H1 (cell line): ENCODE data around the gene NAPA. TPM values are rescaled to one million over a fixed set of nuclear protein-coding genes. Genes with fewer than 3 reads are reported as not detected.

ENCODE experiments used
- CTCF ChIA-PET: fragments of 300-600 bp; sonication (Branson Sonifier 250); formaldehyde crosslinking; loops from one replicate; lab custom pipeline; 2021; ENCODE audit not compliant: partially characterized antibody; lab: Charles Lee
- POLR2A ChIA-PET: fragments of 300-600 bp; sonication (Branson Sonifier 250); formaldehyde crosslinking; loops from one replicate; lab custom pipeline; 2021; ENCODE audit warnings: inconsistent platforms; ENCODE audit not compliant: partially characterized antibody; lab: Charles Lee
- DNase-seq, 2 experiments: peaks; one replicate each; pipeline versions ENCODE4 v3.0.0 to v3.0.0-alpha.2; 2010 to 2022; ENCODE audit warnings: low spot score in 2 of 2, low read depth in 1 of 2, mixed read lengths in 1 of 2
- FAIRE-seq: peaks from 2 replicates; lab custom pipeline; 2011; peaks lifted over from hg19 to GRCh38; lab: Jason Lieb, UNC
- H2AFZ ChIP-seq: 2 replicates; pipeline ENCODE4 v1.8.1; 2012; ENCODE audit warnings: low read length, inconsistent platforms
- H2AK5ac ChIP-seq: 2 replicates; pipeline ENCODE4 v1.6.1; 2013; ENCODE audit warnings: low read depth, low read length
- H2BK120ac ChIP-seq: replicated peaks from 2 replicates; pipeline ENCODE3; 2013; ENCODE audit warnings: low read depth, low read length, inconsistent platforms
- H2BK12ac ChIP-seq: 2 replicates; pipeline ENCODE4 v1.6.1; 2013; ENCODE audit warnings: low read depth, low read length
- H2BK15ac ChIP-seq: 2 replicates; pipeline ENCODE4 v1.6.1; 2013; ENCODE audit warnings: low read length
- H2BK20ac ChIP-seq: 2 replicates; pipeline ENCODE4 v1.6.1; 2013; ENCODE audit warnings: low read length
- H2BK5ac ChIP-seq: 2 replicates; pipeline ENCODE4 v1.6.1; 2013; ENCODE audit warnings: low read depth, low read length
- H3K14ac ChIP-seq: 2 replicates; pipeline ENCODE4 v1.6.1; 2013; ENCODE audit warnings: inconsistent platforms; ENCODE audit not compliant: insufficient read length
- H3K18ac ChIP-seq: 2 replicates; pipeline ENCODE4 v1.6.1; 2013; ENCODE audit warnings: low read length; ENCODE audit errors: extremely low read depth
- H3K23ac ChIP-seq: 2 replicates; pipeline ENCODE4 v1.6.1; 2013; ENCODE audit warnings: inconsistent platforms; ENCODE audit not compliant: insufficient read length
- H3K23me2 ChIP-seq: 2 replicates; pipeline ENCODE4 v1.6.1; 2013; ENCODE audit warnings: low read depth, low read length
- H3K27ac ChIP-seq: 2 replicates; pipeline ENCODE4 v1.6.1; 2011; ENCODE audit warnings: low read depth, low read length, inconsistent platforms
- H3K27me3 ChIP-seq, 4 experiments: replicated peaks in 1 of 4; 1 replicate in 1 of 4; 2 replicates in 3 of 4; pipeline versions ENCODE4 v1.6.1 to v1.8.1; 2011 to 2013; ENCODE audit warnings: low read length in 3 of 4, mild to moderate bottlenecking in 3 of 4, inconsistent platforms in 2 of 4, mixed read lengths in 2 of 4, moderate library complexity in 1 of 4; ENCODE audit not compliant: control insufficient read depth in 3 of 4, insufficient read depth in 3 of 4; ENCODE audit errors: extremely low read depth in 1 of 4
- H3K36me3 ChIP-seq, 4 experiments: 2 replicates each; pipeline versions ENCODE4 v1.6.1 to v1.8.1; 2011 to 2013; ENCODE audit warnings: mild to moderate bottlenecking in 4 of 4, low read length in 3 of 4, moderate library complexity in 2 of 4, control low read depth in 1 of 4, inconsistent platforms in 1 of 4; ENCODE audit not compliant: insufficient read depth in 4 of 4, control insufficient read depth in 2 of 4
- H3K4ac ChIP-seq: replicated peaks from 2 replicates; pipeline ENCODE3; 2013; ENCODE audit warnings: low read length, low read depth, mixed read lengths, inconsistent platforms; ENCODE audit not compliant: insufficient read length
- H3K4me1 ChIP-seq, 4 experiments: replicated peaks in 1 of 4; 1 replicate in 1 of 4; 2 replicates in 3 of 4; pipeline versions ENCODE4 v1.6.1 to v1.8.1; 2011 to 2013; ENCODE audit warnings: low read length in 3 of 4, inconsistent platforms in 2 of 4, mixed read lengths in 1 of 4; ENCODE audit not compliant: insufficient read depth in 4 of 4, control insufficient read depth in 3 of 4
- H3K4me2 ChIP-seq, 2 experiments: 2 replicates each; pipeline versions ENCODE4 v1.6.1 to v1.8.1; 2011 to 2013; ENCODE audit warnings: low read depth in 2 of 2, low read length in 2 of 2, control low read depth in 1 of 2, inconsistent platforms in 1 of 2, mild to moderate bottlenecking in 1 of 2; ENCODE audit not compliant: insufficient read depth in 1 of 2
- H3K4me3 ChIP-seq, 4 experiments: fragments of 200-600, 300-600 bp in 1 of 4; sonication (generic), shearing (Covaris generic), sonication (Bioruptor Twin) in 1 of 4; 2 replicates each; pipeline versions ENCODE4 v1.5.1 to v1.8.1; 2011 to 2016; ENCODE audit warnings: low read length in 4 of 4, low read depth in 3 of 4, control low read depth in 2 of 4, inconsistent platforms in 2 of 4, mild to moderate bottlenecking in 2 of 4, mixed read lengths in 1 of 4, moderate library complexity in 1 of 4; ENCODE audit not compliant: insufficient read depth in 2 of 4; ENCODE audit errors: extremely low read depth in 1 of 4
- H3K56ac ChIP-seq: replicated peaks from 2 replicates; pipeline ENCODE3; 2013; ENCODE audit warnings: low read depth, mild to moderate bottlenecking, mixed read lengths, low read length, inconsistent platforms; ENCODE audit not compliant: insufficient read length
- H3K79me1 ChIP-seq: 2 replicates; pipeline ENCODE4 v1.6.1; 2013; ENCODE audit warnings: low read depth, low read length, control low read depth
- H3K79me2 ChIP-seq, 2 experiments: 2 replicates each; pipeline versions ENCODE4 v1.6.1 to v1.8.1; 2012 to 2013; ENCODE audit warnings: low read length in 2 of 2, mild to moderate bottlenecking in 2 of 2, inconsistent platforms in 1 of 2; ENCODE audit not compliant: insufficient read depth in 2 of 2, control insufficient read depth in 1 of 2
- H3K9ac ChIP-seq, 4 experiments: replicated peaks in 1 of 4; 1 replicate in 1 of 4; 2 replicates in 3 of 4; pipeline versions ENCODE4 v1.6.1 to v1.8.1; 2011 to 2013; ENCODE audit warnings: low read depth in 3 of 4, low read length in 3 of 4, control low read depth in 2 of 4, mild to moderate bottlenecking in 2 of 4, moderate library complexity in 2 of 4, inconsistent platforms in 1 of 4; ENCODE audit errors: extremely low read depth in 1 of 4
- H3K9me3 ChIP-seq, 2 experiments: 2 replicates each; pipeline versions ENCODE4 v1.6.1 to v1.8.1; 2012 to 2013; ENCODE audit warnings: mild to moderate bottlenecking in 2 of 2, moderate library complexity in 2 of 2, control low read depth in 1 of 2, inconsistent platforms in 1 of 2, low read depth in 1 of 2, low read length in 1 of 2, mixed read lengths in 1 of 2; ENCODE audit not compliant: insufficient read depth in 2 of 2
- H4K20me1 ChIP-seq, 2 experiments: replicated peaks in 1 of 2; 2 replicates each; pipeline versions ENCODE3 to v1.8.1; 2011 to 2013; ENCODE audit warnings: inconsistent platforms in 2 of 2, low read length in 2 of 2, mild to moderate bottlenecking in 1 of 2; ENCODE audit not compliant: insufficient read depth in 2 of 2, control insufficient read depth in 1 of 2
- H4K5ac ChIP-seq: 2 replicates; pipeline ENCODE4 v1.6.1; 2013; ENCODE audit warnings: low read length, low read depth, mixed read lengths, inconsistent platforms; ENCODE audit not compliant: insufficient read length
- H4K8ac ChIP-seq: 2 replicates; pipeline ENCODE4 v1.8.0; 2013; ENCODE audit warnings: mild to moderate bottlenecking, moderate library complexity, low read length, inconsistent platforms; ENCODE audit not compliant: insufficient read depth; ENCODE audit errors: extremely low read depth
- H4K91ac ChIP-seq: replicated peaks from 2 replicates; pipeline ENCODE3; 2013; ENCODE audit warnings: low read length, mixed read lengths, inconsistent platforms; ENCODE audit not compliant: insufficient read length
- ATF2 ChIP-seq: IDR thresholded peaks from 2 replicates; pipeline ENCODE4 v1.6.1; 2012; ENCODE audit warnings: low read length, inconsistent platforms
- CHD2 ChIP-seq: IDR thresholded peaks from 2 replicates; pipeline ENCODE4 v1.6.1; 2012; ENCODE audit warnings: low read length, improper control_type of control experiment
- FOSL1 ChIP-seq: IDR thresholded peaks from 2 replicates; pipeline ENCODE4 v1.6.1; 2011; ENCODE audit warnings: mild to moderate bottlenecking, low read depth, low read length, moderate library complexity; ENCODE audit not compliant: insufficient read depth
- HDAC2 ChIP-seq, 2 experiments: fragments of 300-600 bp in 1 of 2; sonication (generic) in 1 of 2; IDR thresholded peaks; 2 replicates each; pipeline ENCODE4 v1.6.1; 2011 to 2012; ENCODE audit warnings: low read depth in 2 of 2, low read length in 2 of 2, mild to moderate bottlenecking in 2 of 2, moderate library complexity in 2 of 2, borderline replicate concordance in 1 of 2, inconsistent platforms in 1 of 2
- KDM4A ChIP-seq: IDR thresholded peaks from one replicate; pipeline ENCODE4 v1.7.1; 2012; ENCODE audit warnings: low read depth, mild to moderate bottlenecking, moderate library complexity, low read length, inconsistent platforms; ENCODE audit not compliant: severe bottlenecking
- MAFK ChIP-seq: IDR thresholded peaks from 2 replicates; pipeline ENCODE4 v1.6.1; 2012; ENCODE audit warnings: low read depth, mild to moderate bottlenecking, improper control_type of control experiment, low read length
- NRF1 ChIP-seq: IDR thresholded peaks from 2 replicates; pipeline ENCODE4 v1.6.1; 2011; ENCODE audit warnings: mild to moderate bottlenecking, low read depth, low read length, improper control_type of control experiment
- WGBS, 2 experiments: shearing (Covaris generic) in 1 of 2; methylation state at CpG; one replicate each; pipeline versions ENCODE4 v1.1.6 to v1.1.7; 2013 to 2015; ENCODE audit warnings: low lambda C conversion rate in 2 of 2, mixed read lengths in 2 of 2, inconsistent platforms in 1 of 2, low coverage in 1 of 2, missing lambda C conversion rate in 1 of 2; ENCODE audit not compliant: insufficient replicate concordance in 2 of 2, insufficient coverage in 1 of 2, insufficient read length in 1 of 2; ENCODE audit errors: extremely low coverage in 1 of 2, missing lambda C conversion rate in 1 of 2; 5-methylcytosine and 5-hydroxymethylcytosine counted together
- polyA plus RNA-seq, 7 experiments: library from polyadenylated mRNA; depleted of rRNA in 3 of 7; stranded (reverse) in 5 of 7; unstranded in 2 of 7; fragments of >200 nt in 5 of 7; fragments of 200-250 nt in 2 of 7; gene quantifications; 1 replicate in 5 of 7; 2 replicates in 1 of 7; 4 replicates in 1 of 7; pipeline versions ENCODE4 v1.2.1 to v1.2.3, GENCODE V29; 2011 to 2013; ENCODE audit warnings: missing spikeins in 2 of 7, mixed read lengths in 2 of 7
- total RNA-seq: library from RNA; stranded (reverse); fragmentation: NEBNext Ultra II Directional; extraction: Animal tissue kit (Norgen Biotek cat#: 25700); gene quantifications from 2 replicates; pipeline ENCODE4 v1.2.1, GENCODE V29; 2021
- TF ChIP-seq, protein P1 (sequence below): IDR thresholded peaks from 2 replicates; pipeline ENCODE4 v1.6.1; 2012; ENCODE audit warnings: inconsistent platforms

Gene NAPA
- total and polyA plus RNA-seq, 2 of the 8 experiments (the other 6 are each of a cell fraction or from before 2014, with no cell fraction given), result 58.5 to 78.2 TPM

DNA sequence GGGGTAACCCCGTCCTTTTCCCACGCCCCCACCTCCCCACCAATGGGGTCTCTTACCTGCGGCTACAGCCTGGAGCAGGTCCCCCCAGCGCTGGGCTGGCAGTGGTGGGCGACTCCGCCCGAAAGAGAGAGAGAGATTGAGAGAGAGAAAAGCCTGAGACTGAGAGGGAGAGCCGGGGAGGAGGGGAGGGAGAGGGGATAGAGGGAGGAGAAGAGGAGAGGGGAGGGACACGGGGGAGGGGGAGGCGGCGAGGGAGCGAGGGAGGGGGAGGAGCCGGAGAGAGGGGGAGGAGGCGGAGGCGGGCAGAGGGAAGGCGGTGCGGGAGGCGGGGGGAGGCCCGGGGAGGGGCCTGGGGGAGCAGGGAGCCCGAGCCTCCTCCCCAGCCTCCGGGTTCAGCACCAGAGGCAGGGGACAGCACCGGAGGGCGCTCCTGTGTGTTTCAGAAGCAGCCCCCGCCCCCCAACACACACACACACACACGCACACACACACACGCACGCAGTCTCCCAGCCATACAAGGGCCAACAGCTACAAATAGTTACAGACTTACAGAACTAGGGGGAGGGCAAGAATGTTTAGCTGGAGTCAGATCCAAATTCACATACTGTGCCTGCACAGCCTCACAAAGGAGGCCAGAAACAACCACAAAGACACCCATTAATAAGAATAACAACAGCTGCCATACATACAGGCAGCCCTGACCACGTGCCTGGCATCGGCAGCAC is 43.0 kb downstream of the NAPA start, which contains the start of gene SLC8A2:
Gene SLC8A2 (minus strand): TSS at position 161 of the 725 bp plus-strand sequence. CDS start 5,490 bp downstream, outside the sequence.
- H3K18ac ChIP-seq, result peak within 1 kb of the TSS; percentile 60
- H3K79me1 ChIP-seq, result no peaks in the 10 kb centered on the region
- no peaks in the 10 kb centered on the region for H3K9me3 ChIP-seq
- H4K8ac ChIP-seq, result peak within 1 kb of the TSS; percentile 9; the same call in 1 of the 2 replicates
- H3K23me2 ChIP-seq, result peaks cover 7% of the 10 kb centered on the region; the same call in 1 of the 2 replicates
- peak within 1 kb of the TSS; percentile 72; the same call in 1 of the 2 replicates for H2BK20ac ChIP-seq
- H3K27me3 ChIP-seq, result peaks cover 0 to 5% (median 3%) of the 10 kb centered on the region in 4 experiments; a peak in 3 of 7 replicates
- H3K56ac ChIP-seq, result no peak within 1 kb of the TSS
- peaks cover 4 to 33% (median 18%) of the 10 kb centered on the region in 4 experiments for H3K4me1 ChIP-seq
- FAIRE-seq (no peak), DNase-seq (peak; percentile 70 to 89)
- H3K14ac ChIP-seq, result no peak within 1 kb of the TSS
- no peak within 1 kb of the TSS for H4K5ac ChIP-seq
- no peak within 1 kb of the TSS for H2BK15ac ChIP-seq
- no peak within 1 kb of the TSS for H3K23ac ChIP-seq
- no peak within 1 kb of the TSS for H2AFZ ChIP-seq
- H3K36me3 ChIP-seq, result peaks cover 0 to 2% (median under 1%) of the 10 kb centered on the region in 4 experiments; a peak in 1 of 8 replicates
- H4K20me1 ChIP-seq, result peaks cover 0 to 2% of the 10 kb centered on the region in 2 experiments
- no peak within 1 kb of the TSS for H3K27ac ChIP-seq
- H3K9ac ChIP-seq, result peak within 1 kb of the TSS in 1 of 4 experiments; percentile 47; a peak in 2 of 7 replicates
- CTCF ChIA-PET, result interaction anchor here (1.1 to 11.5 kb wide), 4 partner anchors 19 to 241 kb away, joined by 3 to 80 read pairs (median 4); partner anchors contain the start of gene EHD2
- peak within 1 kb of the TSS; percentile 61 to 86 (median 68) for H3K4me3 ChIP-seq
- H2AK5ac ChIP-seq, result no peak within 1 kb of the TSS
- POLR2A ChIA-PET, result interaction anchor here (1.1 to 5.2 kb wide), 5 partner anchors 9 to 235 kb away, joined by 3 to 29 read pairs (median 6); partner anchors contain the start of gene KPTN
- no peak within 1 kb of the TSS for H3K4ac ChIP-seq
- no peak within 1 kb of the TSS for H4K91ac ChIP-seq
- 13% methylated on average over 13 of the region's 29 CpGs; no CpG with 5 or more reads in 1 of the 2 experiments for WGBS, 2 experiments
- 0 out of 2 replicates have a peak within 1 kb of the TSS, but pooled peaks have one; percentile 24 for H2BK5ac ChIP-seq
- H3K79me2 ChIP-seq, result no peaks in the 10 kb centered on the region
- 0 out of 2 replicates have a peak within 1 kb of the TSS, but pooled peaks have one; percentile 50 for H2BK12ac ChIP-seq
- peak within 1 kb of the TSS; percentile 65 to 83 for H3K4me2 ChIP-seq
- H2BK120ac ChIP-seq, result no peak within 1 kb of the TSS
- TF ChIP-seq NRF1, result no peak
- no peak for TF ChIP-seq MAFK
- TF ChIP-seq KDM4A, result peak; percentile 45
- TF ChIP-seq ATF2, result 0 out of 2 replicates have a peak, but pooled peaks have one; percentile 50
- TF ChIP-seq, protein P1, sequence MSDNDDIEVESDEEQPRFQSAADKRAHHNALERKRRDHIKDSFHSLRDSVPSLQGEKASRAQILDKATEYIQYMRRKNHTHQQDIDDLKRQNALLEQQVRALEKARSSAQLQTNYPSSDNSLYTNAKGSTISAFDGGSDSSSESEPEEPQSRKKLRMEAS, result peak; percentile 80
- 0 out of 2 replicates have a peak, but pooled peaks have one; percentile 41 for TF ChIP-seq CHD2
- peak; percentile 62 to 63; a peak in 1 of 4 replicates for TF ChIP-seq HDAC2 (IDR thresholded peaks at IDR 0.05; ENCODE audit: borderline replicate concordance in 1 of 2, low read depth in 2 of 2, low read length in 2 of 2)
- peak; percentile 67; the same call in 1 of the 2 replicates for TF ChIP-seq FOSL1
